MM.1S (cell line): Measurements from ENCODE around the gene RETSAT.

Experiments used
- EZH2 ChIP-seq: fragments of 300-600 bp; sonication (generic); optimal IDR thresholded peaks from 2 replicates; pipeline ENCODE3; 2017; ENCODE audit warnings: low read depth, mild to moderate bottlenecking, antibody characterized with exemption, low read length, mixed read lengths
- EZH2phosphoT487 ChIP-seq: fragments of 300-600 bp; sonication (generic); IDR thresholded peaks from 2 replicates; pipeline ENCODE4 v1.6.1; 2018; ENCODE audit warnings: antibody characterized with exemption, low read length
- TF ChIP-seq, protein P1 (sequence below): fragments of 300-600 bp; sonication (generic); IDR thresholded peaks from 2 replicates; pipeline ENCODE4 v1.5.1; 2016; ENCODE audit warnings: antibody characterized with exemption, low read length, mixed read lengths

DNA sequence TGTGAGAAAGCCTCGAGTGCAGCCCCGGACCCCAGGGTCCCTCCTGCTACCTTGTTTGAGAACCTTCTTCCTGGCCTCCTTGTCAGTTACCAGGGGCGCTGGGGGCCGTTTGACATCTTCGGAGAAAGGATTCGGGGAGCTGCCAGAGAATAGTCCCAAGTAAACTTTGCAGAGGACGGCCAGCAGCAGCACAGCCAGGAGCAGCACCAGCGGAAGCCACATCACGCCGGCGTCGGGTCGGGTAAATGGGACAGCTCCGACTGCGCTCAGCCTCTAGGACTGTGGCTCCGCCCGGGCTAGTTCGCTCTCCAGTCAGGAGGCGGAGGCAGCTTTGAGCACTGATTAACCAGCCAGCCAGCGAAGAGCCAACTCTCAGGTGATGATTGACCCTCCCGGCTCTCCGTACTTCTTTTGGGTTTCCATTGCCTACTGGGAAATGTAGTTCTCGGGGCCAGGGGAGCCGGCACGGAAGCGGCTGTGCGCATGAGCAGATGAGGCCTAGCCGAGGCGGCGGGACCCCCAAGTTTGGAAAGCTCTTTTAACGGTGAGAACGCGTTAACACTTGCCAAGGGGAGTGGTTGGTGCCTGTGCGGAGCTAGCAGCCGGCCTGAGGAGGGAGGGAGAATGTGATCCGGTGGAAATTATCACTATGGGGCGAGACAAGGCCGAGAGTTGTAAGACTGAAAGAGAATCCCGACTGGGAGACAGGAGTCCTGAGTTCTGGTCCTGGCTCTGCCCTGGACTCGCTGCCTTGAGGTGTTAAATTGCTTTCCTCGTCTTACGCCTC is at the start of gene RETSAT, which contains the start of gene ELMOD3:
- TF ChIP-seq, protein P1, sequence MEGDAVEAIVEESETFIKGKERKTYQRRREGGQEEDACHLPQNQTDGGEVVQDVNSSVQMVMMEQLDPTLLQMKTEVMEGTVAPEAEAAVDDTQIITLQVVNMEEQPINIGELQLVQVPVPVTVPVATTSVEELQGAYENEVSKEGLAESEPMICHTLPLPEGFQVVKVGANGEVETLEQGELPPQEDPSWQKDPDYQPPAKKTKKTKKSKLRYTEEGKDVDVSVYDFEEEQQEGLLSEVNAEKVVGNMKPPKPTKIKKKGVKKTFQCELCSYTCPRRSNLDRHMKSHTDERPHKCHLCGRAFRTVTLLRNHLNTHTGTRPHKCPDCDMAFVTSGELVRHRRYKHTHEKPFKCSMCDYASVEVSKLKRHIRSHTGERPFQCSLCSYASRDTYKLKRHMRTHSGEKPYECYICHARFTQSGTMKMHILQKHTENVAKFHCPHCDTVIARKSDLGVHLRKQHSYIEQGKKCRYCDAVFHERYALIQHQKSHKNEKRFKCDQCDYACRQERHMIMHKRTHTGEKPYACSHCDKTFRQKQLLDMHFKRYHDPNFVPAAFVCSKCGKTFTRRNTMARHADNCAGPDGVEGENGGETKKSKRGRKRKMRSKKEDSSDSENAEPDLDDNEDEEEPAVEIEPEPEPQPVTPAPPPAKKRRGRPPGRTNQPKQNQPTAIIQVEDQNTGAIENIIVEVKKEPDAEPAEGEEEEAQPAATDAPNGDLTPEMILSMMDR, result no peak
- TF ChIP-seq EZH2, result no peak
- TF ChIP-seq EZH2phosphoT487, result no peak
